Natural killer cell (primary cell): ENCODE results near the gene COL15A1. TPM values are rescaled to one million over a fixed set of nuclear protein-coding genes. Genes with fewer than 3 reads are reported as not detected.

Experiments used
- ATAC-seq, 3 donors: fragments of 150-1000 bp in 2 of 3; fragments of 200-7000 bp in 1 of 3; cut with Tn5 transposase; 1 replicate in 1 of 3; 2 replicates in 2 of 3; pipeline ENCODE4 v1.10.0; 2021; ENCODE audit warnings: mild to moderate bottlenecking in 2 of 3, moderate library complexity in 2 of 3
- DNase-seq, 2 donors: peaks; one replicate each; pipeline versions ENCODE4 v3.0.0 to v3.0.0-alpha.2; 2013 to 2021; ENCODE audit warnings: mixed read lengths in 1 of 2
- H3K27ac ChIP-seq: one replicate; pipeline ENCODE4 v1.5.1; 2013; ENCODE audit warnings: mild to moderate bottlenecking, low read length
- H3K27me3 ChIP-seq: one replicate; pipeline ENCODE4 v1.6.1; 2013; ENCODE audit warnings: low read length; ENCODE audit not compliant: control insufficient read depth, insufficient read depth
- H3K36me3 ChIP-seq: one replicate; pipeline ENCODE4 v1.6.1; 2013; ENCODE audit warnings: low read length; ENCODE audit not compliant: control insufficient read depth, insufficient read depth
- H3K4me1 ChIP-seq: one replicate; pipeline ENCODE4 v1.6.1; 2013; ENCODE audit warnings: low read length; ENCODE audit not compliant: control insufficient read depth, insufficient read depth
- H3K4me3 ChIP-seq: one replicate; pipeline ENCODE4 v1.5.1; 2013; ENCODE audit warnings: low read length
- H3K9me3 ChIP-seq: one replicate; pipeline ENCODE4 v1.6.1; 2013; ENCODE audit warnings: low read length; ENCODE audit not compliant: control insufficient read depth, insufficient read depth
- H3K27ac Mint-ChIP-seq, 2 donors: one replicate each; pipeline ENCODE4 v1.8.0; 2022; ENCODE audit warnings: mild to moderate bottlenecking in 2 of 2, mixed read lengths in 2 of 2, moderate library complexity in 1 of 2
- H3K27me3 Mint-ChIP-seq, 2 donors: one replicate each; pipeline ENCODE4 v1.8.0; 2022; ENCODE audit warnings: low read depth in 2 of 2, mixed read lengths in 2 of 2
- H3K36me3 Mint-ChIP-seq: one replicate; pipeline ENCODE4 v1.8.0; 2022; ENCODE audit warnings: mixed read lengths
- H3K4me1 Mint-ChIP-seq, 2 donors: one replicate each; pipeline ENCODE4 v1.8.0; 2022; ENCODE audit warnings: mixed read lengths in 2 of 2
- H3K4me3 Mint-ChIP-seq: one replicate; pipeline ENCODE4 v1.8.0; 2022; ENCODE audit warnings: mild to moderate bottlenecking, moderate library complexity, mixed read lengths
- H3K9me3 Mint-ChIP-seq, 2 donors: one replicate each; pipeline ENCODE4 v1.8.0; 2022; ENCODE audit warnings: mixed read lengths in 2 of 2
- WGBS: methylation state at CpG from one replicate; pipeline ENCODE4 v1.1.7; 2013; ENCODE audit warnings: missing lambda C conversion rate; ENCODE audit not compliant: insufficient coverage; 5-methylcytosine and 5-hydroxymethylcytosine counted together
- intact Hi-C: fragments of 100-400 bp; cut with micrococcal nuclease; formaldehyde crosslinking; loops from one replicate; pipeline ENCODE4 v1.14.2; 2022
- total RNA-seq, 4 donors: library from RNA; stranded (reverse); fragments of 120-200 nt in 1 of 4; gene quantifications; one replicate each; pipeline versions ENCODE4 v1.2.3 to v1.2.4, GENCODE V29; 2013 to 2022
- TF ChIP-seq, protein P1 (sequence below): fragments of 200-600 bp; IDR thresholded peaks from one replicate; pipeline ENCODE4 v1.8.0; 2022; ENCODE audit warnings: antibody characterized with exemption

The COL15A1 gene
- total RNA-seq, result under 1 TPM; 0.18 to 0.82 (median 0.19) TPM
- total RNA-seq (2013), result 0.38 TPM

DNA sequence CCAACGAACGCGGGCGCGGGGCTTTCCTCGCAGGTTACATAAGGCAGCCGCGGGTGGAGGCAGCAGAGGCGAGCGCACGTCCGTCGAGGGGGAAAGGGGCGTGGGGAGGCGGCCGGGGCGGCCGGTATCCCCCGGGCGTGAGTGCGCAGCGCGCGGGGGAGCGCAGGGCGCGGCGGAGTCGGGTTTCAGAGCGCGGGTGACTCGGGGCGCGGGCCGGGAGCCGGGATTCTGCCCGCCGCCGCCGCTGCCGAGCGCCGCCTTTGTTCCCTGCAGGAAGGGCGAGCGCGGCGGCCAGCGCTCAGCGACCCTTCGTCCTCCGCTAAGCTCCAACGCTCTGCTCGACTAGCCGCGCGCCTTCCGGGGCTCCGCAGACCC, at the start of gene COL15A1:
COL15A1 (plus strand) TSS at position 226 of the 375 bp plus-strand sequence. CDS start 155 bp downstream, outside the sequence.
- Histone ChIP-seq H3K4me3 (no peak within 1 kb of the TSS), H3K27me3 (peaks cover 24% of the 10 kb centered on the region), H3K27ac (no peak within 1 kb of the TSS), H3K9me3 (no peaks in the 10 kb centered on the region), H3K4me1 (peaks cover 7% of the 10 kb centered on the region), H3K36me3 (no peaks in the 10 kb centered on the region)
- DNase-seq, result no peak
- TF ChIP-seq, protein P1, sequence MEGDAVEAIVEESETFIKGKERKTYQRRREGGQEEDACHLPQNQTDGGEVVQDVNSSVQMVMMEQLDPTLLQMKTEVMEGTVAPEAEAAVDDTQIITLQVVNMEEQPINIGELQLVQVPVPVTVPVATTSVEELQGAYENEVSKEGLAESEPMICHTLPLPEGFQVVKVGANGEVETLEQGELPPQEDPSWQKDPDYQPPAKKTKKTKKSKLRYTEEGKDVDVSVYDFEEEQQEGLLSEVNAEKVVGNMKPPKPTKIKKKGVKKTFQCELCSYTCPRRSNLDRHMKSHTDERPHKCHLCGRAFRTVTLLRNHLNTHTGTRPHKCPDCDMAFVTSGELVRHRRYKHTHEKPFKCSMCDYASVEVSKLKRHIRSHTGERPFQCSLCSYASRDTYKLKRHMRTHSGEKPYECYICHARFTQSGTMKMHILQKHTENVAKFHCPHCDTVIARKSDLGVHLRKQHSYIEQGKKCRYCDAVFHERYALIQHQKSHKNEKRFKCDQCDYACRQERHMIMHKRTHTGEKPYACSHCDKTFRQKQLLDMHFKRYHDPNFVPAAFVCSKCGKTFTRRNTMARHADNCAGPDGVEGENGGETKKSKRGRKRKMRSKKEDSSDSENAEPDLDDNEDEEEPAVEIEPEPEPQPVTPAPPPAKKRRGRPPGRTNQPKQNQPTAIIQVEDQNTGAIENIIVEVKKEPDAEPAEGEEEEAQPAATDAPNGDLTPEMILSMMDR, result no peak
- H3K4me3 Mint-ChIP-seq, result no peak within 1 kb of the TSS
- intact Hi-C loops, result no loop called here
- H3K27me3 Mint-ChIP-seq, result peaks cover 46 to 49% of the 10 kb centered on the region in 2 donors
- no peaks in the 10 kb centered on the region for H3K36me3 Mint-ChIP-seq
- peaks cover 0 to 6% of the 10 kb centered on the region in 2 donors for H3K4me1 Mint-ChIP-seq
- no peaks in the 10 kb centered on the region for H3K9me3 Mint-ChIP-seq
- 3% methylated on average over 58 of the region's 58 CpGs for WGBS
- no peak for ATAC-seq
- H3K27ac Mint-ChIP-seq, result no peak within 1 kb of the TSS

DNA sequence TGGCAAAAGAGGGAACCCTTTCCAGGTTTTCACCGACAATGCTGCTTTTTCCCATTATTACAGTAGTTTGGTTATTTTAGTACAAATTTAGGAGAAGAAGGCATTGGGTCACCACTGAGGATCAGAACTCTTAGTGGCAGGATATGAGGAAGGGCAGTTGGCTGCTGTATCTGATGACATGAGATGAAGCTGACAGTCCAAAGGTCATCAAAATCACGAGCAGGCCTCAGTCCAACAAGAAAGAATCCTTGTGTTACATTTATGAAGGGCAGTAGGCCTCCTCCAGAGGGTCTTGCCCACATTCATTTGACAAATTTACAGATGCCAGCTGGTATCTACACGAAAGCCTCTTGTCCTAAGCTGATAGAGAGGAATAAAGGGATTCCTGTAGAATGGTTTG, 49.5 kb upstream of the COL15A1 start:
- no peak for ATAC-seq
- Histone ChIP-seq H3K27ac (no peak overlapping the region), H3K36me3 (no peaks in the 10 kb centered on the region), H3K27me3 (no peaks in the 10 kb centered on the region), H3K4me3 (no peak overlapping the region), H3K9me3 (no peaks in the 10 kb centered on the region), H3K4me1 (no peaks in the 10 kb centered on the region)
- DNase-seq, result no peak
- WGBS, result 80% methylated on average over 2 of the region's 3 CpGs
- H3K9me3 Mint-ChIP-seq, result no peaks in the 10 kb centered on the region
- intact Hi-C loops, result no loop called here
- no peaks in the 10 kb centered on the region for H3K36me3 Mint-ChIP-seq
- H3K4me3 Mint-ChIP-seq, result no peak overlapping the region
- TF ChIP-seq, protein P1, result no peak
- no peak overlapping the region for H3K27ac Mint-ChIP-seq
- no peaks in the 10 kb centered on the region for H3K4me1 Mint-ChIP-seq
- H3K27me3 Mint-ChIP-seq, result peaks cover 11 to 40% of the 10 kb centered on the region in 2 donors

DNA sequence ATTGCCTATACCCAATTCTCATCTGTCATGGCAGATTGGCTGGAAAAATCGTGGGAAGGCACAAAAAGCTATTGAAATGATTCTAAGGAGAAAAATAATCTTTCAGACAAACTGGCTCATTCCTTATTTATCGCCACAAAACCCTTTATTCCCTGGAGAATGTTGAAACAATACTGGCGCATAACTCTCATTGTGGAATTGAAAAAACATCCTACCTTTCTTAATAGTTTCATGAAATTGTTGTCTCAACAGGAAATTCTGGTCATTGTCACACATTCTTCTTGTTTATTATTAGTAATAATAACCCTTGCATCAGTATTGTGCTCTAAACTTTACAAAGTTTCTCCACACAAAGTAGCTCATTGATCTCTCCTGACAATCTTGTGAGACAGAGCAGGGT, 48.9 kb upstream of the COL15A1 start:
- H3K9me3 Mint-ChIP-seq, result no peaks in the 10 kb centered on the region
- intact Hi-C loops, result no loop called here
- no peak overlapping the region for H3K27ac Mint-ChIP-seq
- no peak overlapping the region for H3K4me3 Mint-ChIP-seq
- no peaks in the 10 kb centered on the region for H3K36me3 Mint-ChIP-seq
- no peaks in the 10 kb centered on the region for H3K4me1 Mint-ChIP-seq
- Histone ChIP-seq H3K27ac (no peak overlapping the region), H3K4me1 (no peaks in the 10 kb centered on the region), H3K9me3 (no peaks in the 10 kb centered on the region), H3K36me3 (no peaks in the 10 kb centered on the region), H3K4me3 (no peak overlapping the region), H3K27me3 (no peaks in the 10 kb centered on the region)
- ATAC-seq (no peak), DNase-seq (no peak)
- TF ChIP-seq, protein P1, result no peak
- H3K27me3 Mint-ChIP-seq, result peaks cover 14 to 44% of the 10 kb centered on the region in 2 donors
- WGBS, result 94% methylated on average over 2 of the region's 3 CpGs

DNA sequence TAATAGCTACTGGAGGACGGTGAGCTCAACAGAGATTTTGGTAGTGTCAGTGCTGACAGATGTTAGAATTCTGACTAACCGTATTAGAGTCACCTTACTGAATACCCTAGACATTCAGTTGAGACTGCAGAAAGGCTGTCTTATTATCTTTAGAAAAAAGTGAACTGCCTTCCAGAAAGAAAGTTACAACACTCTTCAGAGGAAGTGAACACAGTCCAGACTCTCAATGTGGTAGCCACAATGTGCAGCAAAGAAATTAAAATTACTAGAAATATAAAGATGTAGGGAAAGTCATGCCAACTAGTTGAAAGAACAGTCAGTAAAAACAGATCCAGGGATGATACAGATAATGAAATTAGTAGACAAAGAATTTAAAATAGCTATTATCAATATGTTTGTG, 47.1 kb upstream of the COL15A1 start:
- Histone ChIP-seq H3K9me3 (no peaks in the 10 kb centered on the region), H3K4me1 (no peaks in the 10 kb centered on the region), H3K4me3 (no peak overlapping the region), H3K36me3 (no peaks in the 10 kb centered on the region), H3K27me3 (no peaks in the 10 kb centered on the region), H3K27ac (no peak overlapping the region)
- Mint-ChIP-seq H3K4me3 (no peak overlapping the region), H3K9me3 (no peaks in the 10 kb centered on the region), H3K27me3 (peaks cover 14 to 44% of the 10 kb centered on the region in 2 donors), H3K36me3 (no peaks in the 10 kb centered on the region), H3K27ac (no peak overlapping the region), H3K4me1 (no peaks in the 10 kb centered on the region)
- WGBS, result 82% methylated on average over 2 of the region's 2 CpGs
- intact Hi-C loops, result no loop called here
- ATAC-seq (no peak), DNase-seq (no peak)
- TF ChIP-seq, protein P1, result no peak
